Bone marrow (tissue), 2 donors: Measurements from ENCODE around the gene CELF5.

Source experiments
- DNase-seq, 2 donors: peaks; one replicate each; lab custom pipeline; 2025; lab: John Stamatoyannopoulos, UW

CELF5 gene

GRCh38 chr19:3344608-3345598 is 120.4 kb downstream of the CELF5 start:
- DNase-seq, result no peak

- DNase-seq, result no peak
Measured at GRCh38 chr19:3345850-3346460, 121.5 kb downstream of the CELF5 start.
